Esophagus squamous epithelium (tissue), 4 donors: Measurements from ENCODE around the gene SLAMF6.

ENCODE experiments used
- CTCF ChIP-seq, 6 experiments: fragments of 450-650 bp in 4 of 6; fragments of 200-600 bp in 2 of 6; sonication (generic) in 2 of 6; IDR thresholded peaks; one replicate each; pipeline ENCODE4 v1.5.1; 2016 to 2019; ENCODE audit warnings: antibody characterized with exemption in 6 of 6, mild to moderate bottlenecking in 4 of 6, moderate library complexity in 4 of 6
- POLR2A ChIP-seq, 4 donors: fragments of 450-650 bp; IDR thresholded peaks; one replicate each; pipeline ENCODE4 v1.6.1; 2017; ENCODE audit warnings: antibody characterized with exemption in 4 of 4, mild to moderate bottlenecking in 4 of 4, moderate library complexity in 3 of 4

DNA sequence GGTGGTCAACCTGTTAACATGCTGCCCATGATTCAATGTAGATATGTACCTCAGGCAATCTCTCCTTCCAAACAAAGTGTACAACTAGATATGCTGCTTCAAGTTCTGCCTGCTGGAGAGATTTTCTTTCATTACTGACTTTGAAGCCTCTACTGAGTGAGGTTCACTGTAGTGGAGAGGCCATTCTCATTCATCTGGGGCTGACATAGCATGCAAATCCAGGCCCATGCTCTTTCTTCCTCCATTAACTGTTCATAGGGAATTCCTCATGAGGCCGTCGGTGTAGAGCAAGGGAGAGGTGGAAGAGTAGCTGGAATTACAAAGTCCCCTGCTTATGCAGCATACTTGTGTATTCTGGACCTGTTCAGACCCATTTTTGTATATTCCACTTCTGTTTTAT lies 84.1 kb downstream of the SLAMF6 start:
- TF ChIP-seq POLR2A (IDR thresholded peaks at IDR 0.05), result no peak
- no peak for TF ChIP-seq CTCF (IDR thresholded peaks at IDR 0.05)
